GM19397 (cell line): ENCODE measurements around the gene LYRM1.

Experiments used
- ATAC-seq: cut with Tn5 transposase; IDR thresholded peaks from one replicate; pipeline ENCODE4 v1.9.1; 2021; ENCODE audit warnings: mild to moderate bottlenecking, moderate library complexity; ENCODE audit not compliant: unreplicated experiment

Gene LYRM1

DNA sequence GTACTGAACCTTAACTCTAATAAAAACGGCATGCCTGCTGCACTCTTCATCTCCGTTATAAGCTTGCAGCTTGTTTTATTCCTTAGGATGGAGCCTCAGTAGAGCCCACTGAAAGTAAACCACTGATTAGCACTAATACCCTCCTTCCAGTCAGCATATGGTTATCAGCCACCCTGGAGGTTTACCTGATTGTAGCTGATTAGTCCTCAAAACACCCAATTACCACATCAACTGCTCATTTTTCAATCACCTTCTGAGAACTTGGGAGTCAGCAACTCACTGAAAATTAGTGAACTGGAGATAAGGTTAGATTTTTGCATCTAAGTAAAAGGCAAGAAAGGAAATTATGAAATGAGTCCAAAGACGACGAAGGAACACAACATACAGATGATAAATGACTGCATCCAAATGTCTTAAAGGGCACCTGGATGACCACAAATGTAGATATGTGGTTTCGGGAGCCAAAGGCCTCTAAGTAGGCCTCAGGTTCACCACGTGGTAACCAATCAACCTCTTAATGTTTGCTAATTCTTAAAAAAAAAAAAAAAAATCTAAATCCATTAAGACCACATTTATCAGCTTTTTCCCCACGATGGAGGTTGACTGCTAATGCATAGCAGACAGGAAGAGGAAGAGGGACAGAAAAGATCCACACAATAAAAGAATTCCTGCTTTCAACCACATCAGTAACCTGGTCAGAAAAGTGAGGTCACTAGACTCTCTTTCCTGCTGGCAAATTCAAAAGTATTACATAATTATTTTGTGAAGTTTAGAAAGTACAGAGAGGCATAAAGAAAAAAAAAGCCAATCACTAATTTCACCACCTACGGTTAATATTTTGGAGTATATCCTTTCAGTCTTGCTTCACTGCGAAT is 28.4 kb upstream of the LYRM1 start:
- ATAC-seq, result no peak

DNA sequence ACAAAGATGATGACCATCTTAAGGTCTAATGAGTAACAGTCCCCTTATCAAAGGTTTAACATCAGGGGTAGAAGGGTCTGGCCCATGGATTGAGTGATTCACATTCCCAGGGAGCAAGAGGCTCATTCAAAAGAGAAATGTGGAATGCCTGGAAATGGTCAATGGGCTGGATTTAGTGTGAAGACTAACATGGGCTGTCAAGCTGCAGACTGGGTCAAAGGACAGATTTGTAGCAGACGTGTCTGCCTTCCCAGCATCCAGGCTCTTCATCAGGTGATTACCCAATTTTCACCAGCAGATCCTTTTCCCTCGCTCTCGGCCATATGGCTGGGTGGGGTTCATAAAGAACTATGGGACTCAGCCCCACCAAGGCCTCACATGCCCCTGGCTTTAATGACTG is 27.2 kb upstream of the LYRM1 start:
- no peak for ATAC-seq

GRCh38 chr16:20874088-20874581 is 26.4 kb upstream of the LYRM1 start:
- no peak for ATAC-seq

GRCh38 chr16:20875355-20875650 is 25.3 kb upstream of the LYRM1 start:
- ATAC-seq, result no peak

GRCh38 chr16:20878682-20879147 is 21.9 kb upstream of the LYRM1 start:
- no peak for ATAC-seq

DNA sequence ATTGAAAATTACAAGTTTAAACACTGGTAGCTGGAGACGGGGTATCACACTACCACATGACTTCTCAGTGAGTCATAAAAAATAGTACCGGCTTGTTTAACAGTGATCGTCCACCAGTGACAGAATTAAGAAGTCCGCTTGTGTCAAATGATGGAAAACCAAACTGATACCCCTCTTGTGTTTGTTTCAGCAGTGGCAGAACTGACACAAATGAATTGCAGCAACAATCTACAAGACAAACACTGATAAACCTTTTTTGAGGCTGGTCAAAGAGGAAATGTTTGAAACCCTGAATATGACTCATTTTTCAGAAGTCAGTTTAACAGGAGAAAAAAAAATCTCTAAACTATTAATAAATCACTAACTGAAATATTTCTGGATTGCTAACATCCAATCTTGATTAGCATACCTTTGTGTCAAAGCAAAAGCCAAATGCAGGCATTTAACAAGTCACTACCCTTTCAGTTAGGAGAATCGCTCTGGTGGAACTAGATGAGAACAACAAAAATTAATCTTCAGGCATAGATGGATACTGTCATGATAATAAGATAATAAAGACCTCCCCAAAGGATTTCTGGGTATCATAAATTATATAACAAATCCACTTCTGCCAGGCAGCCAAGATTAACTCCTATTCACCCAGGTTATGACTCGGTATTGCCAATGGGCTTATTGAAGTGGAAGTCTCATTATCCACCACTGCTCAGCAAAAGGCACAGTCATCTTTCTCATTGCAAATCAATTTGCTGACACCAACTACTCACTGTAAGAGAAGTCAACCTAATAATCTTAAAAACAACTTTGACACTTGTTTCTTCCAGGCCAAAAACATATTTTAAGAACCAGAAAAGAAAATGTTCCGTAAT is 21.2 kb upstream of the LYRM1 start:
- ATAC-seq, result no peak

DNA sequence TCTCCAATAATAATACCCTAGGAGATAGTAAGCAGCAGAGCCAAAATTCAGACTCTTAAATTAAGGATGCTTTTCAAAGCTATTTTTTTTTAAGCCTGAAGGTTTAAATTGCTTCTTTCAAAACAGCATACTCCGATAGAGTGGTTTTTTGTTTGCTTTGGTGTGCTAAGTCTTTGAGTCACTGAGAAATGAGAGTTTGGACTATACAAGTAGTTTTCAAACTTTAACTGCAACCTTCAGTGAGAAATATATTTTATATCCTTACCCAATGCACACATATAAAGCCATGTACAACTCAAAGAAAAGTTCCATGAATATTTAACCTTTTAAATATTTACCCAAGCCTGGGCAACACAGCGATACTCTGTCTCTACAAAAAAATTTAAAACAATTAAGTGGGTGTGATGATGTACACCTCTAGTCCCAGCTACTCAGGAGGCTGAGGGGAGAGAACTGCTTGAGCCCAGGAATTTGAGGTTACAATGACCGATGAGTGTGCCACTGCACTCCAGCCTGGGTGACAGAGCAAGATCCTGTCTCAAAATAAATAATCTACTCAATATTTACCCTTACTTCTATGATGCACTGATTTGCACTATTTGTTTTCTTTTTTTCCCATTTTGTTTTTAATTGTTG is 19.6 kb upstream of the LYRM1 start:
- ATAC-seq, result no peak

DNA sequence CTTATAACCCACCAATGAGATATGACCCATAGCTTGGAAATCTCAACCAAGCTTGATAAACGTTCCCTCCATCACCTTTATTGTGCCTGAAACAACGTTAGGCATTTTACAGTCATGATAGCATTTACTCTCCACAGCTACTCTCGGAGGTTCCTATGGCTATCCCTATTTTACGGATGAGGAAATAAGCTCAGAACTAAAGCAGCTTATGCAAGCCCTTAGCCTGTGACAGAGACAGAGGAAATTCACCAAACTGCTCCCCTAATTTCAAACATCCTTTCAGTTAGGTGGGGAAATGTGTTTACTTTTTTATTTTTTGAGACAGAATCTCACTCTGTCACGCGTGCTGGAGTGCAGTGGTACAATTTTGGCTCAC is 19.1 kb upstream of the LYRM1 start:
- no peak for ATAC-seq

DNA sequence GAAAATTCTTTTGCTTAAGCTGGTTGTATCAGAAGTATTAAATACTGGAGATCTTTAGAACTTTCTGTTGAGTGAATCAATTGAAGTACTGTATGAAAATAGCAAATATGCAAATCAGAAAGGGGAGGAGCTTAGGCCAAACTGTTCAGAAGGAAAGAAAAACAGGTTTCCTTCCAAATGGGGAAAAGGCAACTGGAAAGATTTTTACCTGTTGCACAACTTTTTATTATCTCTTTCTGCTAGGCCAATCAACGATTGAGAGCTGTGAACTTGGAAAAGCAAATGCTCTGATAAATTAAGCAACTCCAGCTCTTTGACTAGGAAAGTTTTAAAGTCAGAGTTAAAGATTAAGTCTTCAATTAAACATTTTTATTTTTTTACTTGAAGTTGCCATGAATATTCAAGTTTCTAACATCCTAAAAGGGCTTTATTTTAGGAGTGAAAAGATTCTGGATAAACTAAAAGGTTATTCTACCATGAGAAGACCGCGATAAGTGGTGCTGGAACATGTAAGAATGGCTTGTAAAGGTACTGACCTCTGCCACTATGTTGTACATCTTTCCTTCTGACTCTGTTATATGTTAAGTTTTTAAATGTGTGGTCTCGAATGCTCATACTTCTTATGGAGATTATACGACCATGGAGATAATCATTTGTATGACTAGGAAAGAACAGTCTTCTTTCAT is 16.9 kb upstream of the LYRM1 start:
- no peak for ATAC-seq

DNA sequence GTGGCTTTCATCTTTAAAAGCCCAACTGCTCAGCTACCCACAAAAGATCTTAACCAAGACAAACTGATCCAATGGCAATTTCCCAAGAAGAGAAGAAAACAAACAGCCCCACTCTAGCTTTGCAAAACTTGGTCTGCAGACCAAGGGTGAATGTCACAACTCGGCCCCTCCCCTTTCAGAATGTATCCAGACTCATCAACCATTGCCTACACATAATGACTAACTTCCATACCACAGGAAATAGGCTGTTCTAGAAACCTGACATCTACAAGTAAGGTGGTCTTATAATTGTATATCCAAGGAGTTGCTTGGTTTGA is 16.4 kb upstream of the LYRM1 start:
- ATAC-seq, result no peak

GRCh38 chr16:20886320-20886719 is 14.3 kb upstream of the LYRM1 start:
- ATAC-seq, result no peak

- ATAC-seq, result no peak
Observed at GRCh38 chr16:20887207-20887606, 13.4 kb upstream of the LYRM1 start.

GRCh38 chr16:20889625-20890275 is 10.8 kb upstream of the LYRM1 start:
- no peak for ATAC-seq

DNA sequence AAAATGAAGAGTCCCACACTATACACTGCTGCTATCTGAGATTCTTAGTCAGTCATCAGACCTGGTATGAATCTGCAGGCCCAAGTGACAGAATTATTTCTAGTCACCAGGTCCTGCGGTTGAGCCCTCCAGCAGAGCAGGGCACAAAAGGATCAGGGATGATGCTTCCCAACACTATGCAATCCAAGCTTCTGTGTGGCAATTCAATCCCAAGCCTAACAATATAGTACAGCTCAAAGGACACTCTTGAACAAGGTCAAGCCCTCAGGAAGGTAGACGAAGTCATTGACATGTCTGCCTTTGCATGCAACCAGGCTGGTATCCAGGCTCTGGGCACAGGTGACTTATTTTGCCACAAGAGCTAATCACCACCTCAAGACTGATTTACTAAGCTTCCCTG is 6.2 kb upstream of the LYRM1 start:
- no peak for ATAC-seq

GRCh38 chr16:20897253-20897897 is 3.2 kb upstream of the LYRM1 start:
- ATAC-seq, result no peak

- ATAC-seq, result no peak
Observed at GRCh38 chr16:20897922-20898321, 2.6 kb upstream of the LYRM1 start.

DNA sequence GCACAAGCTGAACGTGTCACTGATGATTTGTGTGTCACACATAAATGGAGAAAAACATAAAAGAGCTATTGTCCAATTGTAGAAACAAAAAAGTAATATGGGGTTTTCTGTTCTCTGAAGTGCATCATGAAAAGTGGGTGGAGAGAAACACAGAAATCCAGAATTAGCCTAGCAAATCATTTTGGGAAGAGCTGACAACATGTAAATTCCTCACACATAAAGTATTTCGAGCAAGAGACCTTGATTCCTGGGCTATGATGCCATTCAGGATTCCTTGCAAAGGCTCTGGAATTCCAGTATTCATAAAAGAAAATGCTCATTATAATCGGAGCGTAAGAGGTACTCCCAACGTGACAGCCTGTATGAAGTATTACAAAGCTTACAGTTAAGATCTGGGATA is 1.5 kb upstream of the LYRM1 start:
- ATAC-seq, result no peak

GRCh38 chr16:20899477-20900298 is 883 bp upstream of the LYRM1 start:
- ATAC-seq, result no peak

- ATAC-seq, result no peak
Observed at GRCh38 chr16:20901068-20901435, 481 bp downstream of the LYRM1 start.
